H1 (cell line): ENCODE measurements around the gene CKS1B. TPM values are rescaled to one million over a fixed set of nuclear protein-coding genes. Genes with fewer than 3 reads are reported as not detected.

Experiments used
- BRCA1 ChIP-seq: IDR thresholded peaks from 2 replicates; pipeline ENCODE4 v1.6.1; 2012; ENCODE audit warnings: low read depth, low read length, improper control_type of control experiment
- CEBPB ChIP-seq: IDR thresholded peaks from 2 replicates; pipeline ENCODE4 v1.6.1; 2012; ENCODE audit warnings: low read depth, low read length
- CHD7 ChIP-seq: fragments of 300-600 bp; sonication (generic); IDR thresholded peaks from 2 replicates; pipeline ENCODE4 v1.7.1; 2012; ENCODE audit warnings: low read length, moderate library complexity, mild to moderate bottlenecking, inconsistent platforms; ENCODE audit not compliant: insufficient replicate concordance
- CREB1 ChIP-seq: IDR thresholded peaks from 2 replicates; pipeline ENCODE4 v1.6.1; 2012; ENCODE audit warnings: inconsistent platforms
- GTF2F1 ChIP-seq: IDR thresholded peaks from 2 replicates; pipeline ENCODE4 v1.6.1; 2012; ENCODE audit warnings: low read depth, low read length, improper control_type of control experiment, borderline replicate concordance
- JUND ChIP-seq: IDR thresholded peaks from 2 replicates; pipeline ENCODE4 v1.6.1; 2011; ENCODE audit warnings: mild to moderate bottlenecking, improper control_type of control experiment, low read length
- KDM5A ChIP-seq: fragments of 200-600 bp; IDR thresholded peaks from 2 replicates; pipeline ENCODE4 v1.7.1; 2012; ENCODE audit warnings: mild to moderate bottlenecking, low read length, inconsistent platforms, mixed read lengths
- MAX ChIP-seq: IDR thresholded peaks from 2 replicates; pipeline ENCODE4 v1.6.1; 2012; ENCODE audit warnings: inconsistent platforms
- NANOG ChIP-seq: IDR thresholded peaks from 2 replicates; pipeline ENCODE4 v1.6.1; 2011; ENCODE audit warnings: low read length, low read depth, mild to moderate bottlenecking, inconsistent platforms; ENCODE audit not compliant: insufficient read depth, poor library complexity, severe bottlenecking
- TAF1 ChIP-seq: IDR thresholded peaks from 2 replicates; pipeline ENCODE4 v1.6.1; 2011; ENCODE audit warnings: mild to moderate bottlenecking, low read depth, low read length
- YY1 ChIP-seq: IDR thresholded peaks from 2 replicates; pipeline ENCODE4 v1.6.1; 2011; ENCODE audit warnings: low read depth, mild to moderate bottlenecking, low read length
- polyA plus RNA-seq, 7 experiments: library from polyadenylated mRNA; depleted of rRNA in 3 of 7; stranded (reverse) in 5 of 7; unstranded in 2 of 7; fragments of >200 nt in 5 of 7; fragments of 200-250 nt in 2 of 7; gene quantifications; 1 replicate in 5 of 7; 2 replicates in 1 of 7; 4 replicates in 1 of 7; pipeline versions ENCODE4 v1.2.1 to v1.2.3, GENCODE V29; 2011 to 2013; ENCODE audit warnings: missing spikeins in 2 of 7, mixed read lengths in 2 of 7
- total RNA-seq: library from RNA; stranded (reverse); fragmentation: NEBNext Ultra II Directional; extraction: Animal tissue kit (Norgen Biotek cat#: 25700); gene quantifications from 2 replicates; pipeline ENCODE4 v1.2.1, GENCODE V29; 2021

The CKS1B gene
- total and polyA plus RNA-seq, 2 of the 8 experiments (the other 6 are each of a cell fraction or from before 2014, with no cell fraction given), result 294 to 1,025 TPM

DNA sequence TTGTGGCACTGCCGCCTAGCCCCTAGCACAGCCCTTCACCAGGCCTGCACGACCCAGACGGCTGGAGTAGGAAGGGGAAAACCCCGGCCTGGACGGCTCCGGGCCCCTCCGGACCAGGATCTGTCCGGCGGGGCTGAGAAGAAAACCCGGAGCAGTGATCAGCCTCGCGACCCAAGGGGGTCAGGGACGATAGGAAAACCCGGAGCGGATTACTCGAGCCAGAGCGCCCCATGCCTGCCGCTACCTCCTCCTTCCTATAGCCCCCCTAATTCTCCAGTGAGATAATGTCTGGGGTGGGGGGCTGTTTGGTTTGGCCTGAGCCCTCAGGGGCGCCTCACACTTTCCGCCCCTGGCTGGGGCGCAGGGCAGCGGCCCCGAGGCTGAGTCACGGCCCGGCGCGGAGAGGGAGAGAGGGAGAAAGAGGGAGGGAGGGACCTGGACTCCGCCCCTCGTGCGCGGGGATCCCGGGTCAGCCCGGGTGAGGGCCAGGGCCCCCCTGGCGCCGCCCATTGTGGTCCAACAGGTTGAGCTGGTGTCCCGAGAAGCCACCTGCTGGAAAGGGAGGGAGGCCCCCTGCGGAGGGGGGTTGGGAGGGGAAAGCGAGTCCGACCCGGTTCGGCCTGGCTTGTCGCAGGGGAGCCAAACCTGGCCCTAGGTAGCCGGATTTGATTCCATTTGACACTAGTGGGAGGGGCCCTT lies 26.4 kb downstream of the CKS1B start (continued):
- no peak for TF ChIP-seq CHD7
- peak; percentile 74; the same call in 1 of the 2 replicates for TF ChIP-seq YY1
- no peak for TF ChIP-seq KDM5A
- 0 out of 2 replicates have a peak, but pooled peaks have one; percentile 12 for TF ChIP-seq CEBPB
- 0 out of 2 replicates have a peak, but pooled peaks have one; percentile 29 for TF ChIP-seq GTF2F1
- no peak for TF ChIP-seq NANOG
- TF ChIP-seq CREB1, result peak; percentile 73
- TF ChIP-seq BRCA1, result peak; percentile 13; the same call in 1 of the 2 replicates
- TF ChIP-seq MAX, result peak; percentile 69
- peak; percentile 76; the same call in 1 of the 2 replicates for TF ChIP-seq JUND
- TF ChIP-seq TAF1, result peak; percentile 65
